GM12875 (cell line): ENCODE measurements around the gene ERBB2.

ENCODE experiments used
- H3K4me3 ChIP-seq: one replicate; pipeline ENCODE4 v1.5.1; 2011; ENCODE audit warnings: low read depth, low read length, control low read depth
- CTCF ChIP-seq: IDR thresholded peaks from 2 replicates; pipeline ENCODE4 v1.5.1; 2011; ENCODE audit warnings: low read depth, mild to moderate bottlenecking, control low read depth, inconsistent platforms, low read length, moderate library complexity, borderline replicate concordance; ENCODE audit not compliant: insufficient read depth

ERBB2 gene

GRCh38 chr17:39665642-39666224, 34.1 kb upstream of the ERBB2 start:
- no peak overlapping the region for H3K4me3 ChIP-seq

DNA sequence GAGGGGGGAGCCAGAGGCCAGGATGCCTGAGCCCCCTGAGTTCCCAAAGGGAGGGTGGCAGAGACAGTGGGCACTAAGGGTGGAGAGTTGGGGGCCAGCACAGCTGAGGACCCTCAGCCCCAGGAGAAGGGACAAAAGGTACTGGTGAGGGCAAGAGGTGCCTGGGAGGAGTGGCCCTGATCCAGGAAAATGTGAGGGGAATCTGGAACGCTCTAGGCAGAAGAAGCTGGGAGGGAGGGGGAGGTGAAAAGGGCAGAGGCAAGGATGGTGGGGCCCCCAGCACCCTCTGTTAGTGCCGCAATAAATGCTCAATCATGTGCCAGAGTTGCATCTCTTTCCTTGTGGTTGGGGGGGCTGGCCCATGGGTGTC, 33.6 kb upstream of the ERBB2 start:
- no peak overlapping the region for H3K4me3 ChIP-seq
- no peak for TF ChIP-seq CTCF

More at GRCh38 chr17:39665642-39666224, 34.1 kb upstream of the ERBB2 start:
- no peak for TF ChIP-seq CTCF

- no peak overlapping the region for H3K4me3 ChIP-seq
- no peak for TF ChIP-seq CTCF
Measured at GRCh38 chr17:39666601-39667261, 33.1 kb upstream of the ERBB2 start.

DNA sequence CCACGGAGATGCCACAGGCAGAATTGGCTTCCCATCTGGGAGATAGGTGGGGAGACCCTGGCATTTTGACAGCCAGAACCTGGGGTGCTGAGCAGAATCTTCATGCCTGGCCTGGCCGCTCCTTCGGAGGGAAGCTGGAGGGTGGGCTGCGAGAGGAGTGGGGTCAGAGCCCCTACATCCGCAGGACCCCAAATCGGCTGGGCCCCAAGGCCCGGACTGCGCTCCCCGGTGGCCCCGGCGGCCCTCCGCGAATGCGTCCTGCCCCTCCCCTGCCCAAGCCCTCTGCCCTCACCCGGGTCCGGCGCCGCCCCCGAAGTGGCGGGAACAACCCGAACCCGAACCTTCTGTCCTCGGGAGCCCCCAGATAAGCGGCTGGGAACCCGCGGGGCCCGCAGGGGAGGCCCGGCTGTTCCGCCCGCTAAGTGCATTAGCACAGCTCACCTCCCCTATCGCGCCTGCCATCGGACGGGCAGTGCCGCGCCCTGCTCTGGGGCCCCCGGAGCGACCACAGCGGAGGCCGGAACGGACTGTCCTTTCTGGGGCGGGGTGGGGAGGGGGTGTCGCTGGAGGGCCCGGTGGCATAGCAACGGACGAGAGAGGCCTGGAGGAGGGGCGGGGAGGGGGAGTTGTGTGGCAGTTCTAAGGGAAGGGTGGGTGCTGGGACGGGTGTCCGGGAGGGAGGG, 32.5 kb upstream of the ERBB2 start:
- no peak for TF ChIP-seq CTCF
- H3K4me3 ChIP-seq, result no peak overlapping the region

GRCh38 chr17:39667945-39668924, 31.6 kb upstream of the ERBB2 start, which contains the start of gene PNMT:
Gene PNMT, plus strand, starts transcription at chr17:39668453. Its CDS starts 23 bp downstream, at chr17:39668476.
- H3K4me3 ChIP-seq, result peak within 1 kb of the TSS; percentile 28

More at GRCh38 chr17:39667945-39668924, 31.6 kb upstream of the ERBB2 start, which contains the start of gene PNMT:
- peak; percentile 80 for TF ChIP-seq CTCF
